ENCODE measurements around the gene NAA50.

The NAA50 gene

DNA sequence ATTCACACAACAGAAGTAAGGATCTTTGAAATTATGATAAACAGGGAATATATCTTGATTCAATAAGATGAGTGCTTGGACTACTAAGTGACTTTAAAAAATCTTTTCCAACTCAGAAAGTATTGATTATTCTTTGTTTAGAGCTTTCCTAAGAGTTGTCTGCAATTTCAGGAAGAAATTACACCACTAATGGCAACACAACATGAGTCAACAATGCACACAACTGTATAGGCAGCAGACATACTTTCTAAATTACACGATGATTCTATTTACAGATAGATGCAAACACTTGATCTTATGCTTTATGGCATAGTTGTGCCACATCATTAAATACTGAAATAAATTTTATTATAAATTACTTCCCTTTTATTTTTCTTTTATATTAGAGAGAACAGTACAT is 4.4 kb downstream of the NAA50 start:
- peaks cover 93% of the 10 kb centered on the region for H3K79me2 ChIP-seq (ENCODE audit: control insufficient read depth, insufficient read depth, low read length, unreplicated experiment)
- peaks cover 61% of the 10 kb centered on the region for H3K4me1 ChIP-seq (ENCODE audit: control insufficient read depth, insufficient read depth, low read length, unreplicated experiment)
- no peak overlapping the region for H3K27ac ChIP-seq (ENCODE audit: low read depth, low read length)
- 0 out of 2 replicates have a peak, but pooled peaks cover 8% of the 10 kb centered on the region for H3K36me3 ChIP-seq (ENCODE audit: insufficient read depth, low read length)
- H3K27me3 ChIP-seq (ENCODE audit: insufficient read depth, low read length): no peaks in the 10 kb centered on the region
- no peak overlapping the region for H2AFZ ChIP-seq (ENCODE audit: low read length, unreplicated experiment)
- H3K4me3 ChIP-seq (ENCODE audit: low read depth, low read length): no peak overlapping the region

DNA sequence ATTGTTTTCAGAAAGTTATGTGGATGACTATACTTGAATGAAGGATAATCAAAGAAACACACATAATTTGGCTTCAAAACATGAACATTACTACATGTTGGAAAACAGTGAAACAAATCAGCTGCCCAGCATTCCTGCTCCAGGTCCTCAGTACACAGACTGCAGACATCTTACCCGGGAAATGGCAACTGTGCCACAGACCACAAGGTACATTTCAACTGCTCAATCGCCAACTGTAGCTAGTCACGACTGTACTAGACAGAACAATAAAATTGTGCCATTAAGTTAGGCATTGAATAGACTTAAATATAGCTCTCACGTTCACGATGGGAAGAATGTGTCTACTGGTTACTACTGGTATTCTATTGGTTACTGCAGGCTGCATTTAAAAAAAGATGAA is 5.0 kb downstream of the NAA50 start:
- no peaks in the 10 kb centered on the region for H3K27me3 ChIP-seq (ENCODE audit: insufficient read depth, low read length)
- H3K4me3 ChIP-seq (ENCODE audit: low read depth, low read length): no peak overlapping the region
- H2AFZ ChIP-seq (ENCODE audit: low read length, unreplicated experiment): no peak overlapping the region
- H3K36me3 ChIP-seq (ENCODE audit: insufficient read depth, low read length): 0 out of 2 replicates have a peak, but pooled peaks cover 8% of the 10 kb centered on the region
- peaks cover 97% of the 10 kb centered on the region for H3K79me2 ChIP-seq (ENCODE audit: control insufficient read depth, insufficient read depth, low read length, unreplicated experiment)
- no peak overlapping the region for H3K27ac ChIP-seq (ENCODE audit: low read depth, low read length)
- H3K4me1 ChIP-seq (ENCODE audit: control insufficient read depth, insufficient read depth, low read length, unreplicated experiment): peaks cover 61% of the 10 kb centered on the region

DNA sequence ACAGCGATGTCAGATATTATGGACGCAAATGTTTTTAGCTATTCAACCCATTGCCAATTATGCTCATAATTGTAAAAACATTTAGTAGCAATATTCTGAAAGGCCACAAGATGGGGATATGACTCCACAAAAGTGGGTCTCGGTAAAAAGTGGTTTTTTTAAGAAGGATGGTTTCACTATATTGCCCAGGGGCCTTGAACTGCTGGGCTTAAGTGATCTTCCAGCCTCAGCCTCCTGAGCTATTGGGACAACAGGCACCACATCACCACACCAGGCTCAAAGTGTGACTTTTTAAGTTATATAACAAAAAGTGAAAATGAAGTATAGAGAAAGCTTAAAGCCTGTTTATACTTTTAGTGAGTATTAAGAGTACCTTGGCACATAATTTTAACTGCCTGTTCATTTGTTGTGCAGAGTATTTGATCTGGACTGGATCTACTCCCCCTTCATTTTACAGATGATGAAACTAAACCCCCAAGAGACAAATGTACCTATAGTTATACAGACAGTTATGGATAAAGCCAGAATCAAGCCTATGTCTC is 9.4 kb downstream of the NAA50 start:
- H3K4me1 ChIP-seq (ENCODE audit: control insufficient read depth, insufficient read depth, low read length, unreplicated experiment): peaks cover 43% of the 10 kb centered on the region
- peak overlapping the region; percentile 15; the same call in 1 of the 2 replicates for H3K27ac ChIP-seq (ENCODE audit: low read depth, low read length)
- no peak overlapping the region for H2AFZ ChIP-seq (ENCODE audit: low read length, unreplicated experiment)
- peaks cover 98% of the 10 kb centered on the region for H3K79me2 ChIP-seq (ENCODE audit: control insufficient read depth, insufficient read depth, low read length, unreplicated experiment)
- peaks cover 11% of the 10 kb centered on the region; the same call in 1 of the 2 replicates for H3K36me3 ChIP-seq (ENCODE audit: insufficient read depth, low read length)
- H3K4me3 ChIP-seq (ENCODE audit: low read depth, low read length): peak overlapping the region; percentile 4; the same call in 1 of the 2 replicates
- no peaks in the 10 kb centered on the region for H3K27me3 ChIP-seq (ENCODE audit: insufficient read depth, low read length)

DNA sequence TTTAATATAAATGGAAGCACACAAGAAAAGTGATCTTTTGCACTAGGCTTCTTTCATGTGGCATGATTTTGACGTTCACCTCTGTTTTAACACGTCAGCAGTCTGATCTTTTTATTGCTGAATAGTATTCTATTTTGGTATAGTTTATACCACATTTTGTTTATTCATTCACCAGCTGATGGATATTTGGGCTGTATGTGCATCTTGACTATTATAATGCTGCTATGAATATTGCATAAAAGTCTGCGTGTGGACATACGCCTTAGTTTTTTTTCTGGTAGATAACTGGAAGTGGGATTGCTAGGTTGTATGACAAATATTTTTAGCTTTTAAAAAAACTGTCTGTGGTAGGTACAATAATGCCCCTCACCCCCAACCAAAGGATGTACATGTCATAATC is 14.4 kb downstream of the NAA50 start:
- H3K4me1 ChIP-seq (ENCODE audit: control insufficient read depth, insufficient read depth, low read length, unreplicated experiment): peaks cover 6% of the 10 kb centered on the region
- no peak overlapping the region for H3K4me3 ChIP-seq (ENCODE audit: low read depth, low read length)
- H2AFZ ChIP-seq (ENCODE audit: low read length, unreplicated experiment): no peak overlapping the region
- H3K36me3 ChIP-seq (ENCODE audit: insufficient read depth, low read length): peaks cover 5% of the 10 kb centered on the region; the same call in 1 of the 2 replicates
- H3K79me2 ChIP-seq (ENCODE audit: control insufficient read depth, insufficient read depth, low read length, unreplicated experiment): peaks cover 96% of the 10 kb centered on the region
- no peak overlapping the region for H3K27ac ChIP-seq (ENCODE audit: low read depth, low read length)
- H3K27me3 ChIP-seq (ENCODE audit: insufficient read depth, low read length): no peaks in the 10 kb centered on the region

DNA sequence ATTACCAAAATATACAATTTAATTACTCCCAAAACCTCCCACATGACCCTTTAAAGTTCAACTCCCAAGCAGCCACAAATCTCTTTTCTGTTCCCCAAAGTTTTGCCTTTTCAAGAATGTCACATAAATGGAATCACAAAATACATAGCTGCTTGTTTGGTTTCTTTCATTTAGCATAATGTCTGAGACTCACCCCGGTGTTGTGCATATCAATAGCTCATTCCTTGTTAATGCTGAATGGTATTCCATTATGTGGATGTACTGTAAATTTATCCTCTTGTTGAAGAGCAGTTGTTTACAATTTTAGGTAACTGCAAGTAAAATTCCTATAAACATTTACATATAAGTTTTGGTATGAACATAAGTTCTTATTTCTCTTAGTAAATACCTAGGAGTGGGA is 15.5 kb downstream of the NAA50 start:
- H3K27ac ChIP-seq (ENCODE audit: low read depth, low read length): no peak overlapping the region
- no peak overlapping the region for H2AFZ ChIP-seq (ENCODE audit: low read length, unreplicated experiment)
- peaks cover 90% of the 10 kb centered on the region for H3K79me2 ChIP-seq (ENCODE audit: control insufficient read depth, insufficient read depth, low read length, unreplicated experiment)
- no peak overlapping the region for H3K4me3 ChIP-seq (ENCODE audit: low read depth, low read length)
- H3K36me3 ChIP-seq (ENCODE audit: insufficient read depth, low read length): peaks cover 5% of the 10 kb centered on the region; the same call in 1 of the 2 replicates
- peaks cover 6% of the 10 kb centered on the region for H3K4me1 ChIP-seq (ENCODE audit: control insufficient read depth, insufficient read depth, low read length, unreplicated experiment)
- no peaks in the 10 kb centered on the region for H3K27me3 ChIP-seq (ENCODE audit: insufficient read depth, low read length)

DNA sequence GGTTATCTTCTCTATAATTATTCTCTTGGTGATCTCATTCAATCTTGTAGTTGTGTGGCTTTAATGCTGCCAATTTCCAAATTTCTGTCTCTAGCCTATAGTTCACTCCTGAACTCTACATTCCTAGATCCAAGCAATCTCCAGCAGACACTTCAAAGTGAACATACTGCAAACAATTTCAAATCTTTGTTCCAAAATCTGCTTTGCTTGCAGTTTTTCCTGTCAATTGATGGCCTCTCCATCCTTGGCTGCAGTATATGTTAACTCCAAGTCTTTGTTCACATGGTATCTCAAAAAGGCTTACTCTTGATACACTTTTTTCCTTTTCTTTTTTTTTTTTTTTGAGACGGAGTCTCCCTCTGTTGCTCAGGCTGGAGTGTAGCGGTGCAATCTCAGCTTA is 17.4 kb downstream of the NAA50 start:
- Histone ChIP-seq H3K27ac (ENCODE audit: low read depth, low read length) (no peak overlapping the region), H3K36me3 (ENCODE audit: insufficient read depth, low read length) (peaks cover 11% of the 10 kb centered on the region; the same call in 1 of the 2 replicates), H3K27me3 (ENCODE audit: insufficient read depth, low read length) (no peaks in the 10 kb centered on the region), H2AFZ (ENCODE audit: low read length, unreplicated experiment) (no peak overlapping the region), H3K79me2 (ENCODE audit: control insufficient read depth, insufficient read depth, low read length, unreplicated experiment) (peaks cover 90% of the 10 kb centered on the region), H3K4me1 (ENCODE audit: control insufficient read depth, insufficient read depth, low read length, unreplicated experiment) (no peaks in the 10 kb centered on the region), H3K4me3 (ENCODE audit: low read depth, low read length) (no peak overlapping the region)

DNA sequence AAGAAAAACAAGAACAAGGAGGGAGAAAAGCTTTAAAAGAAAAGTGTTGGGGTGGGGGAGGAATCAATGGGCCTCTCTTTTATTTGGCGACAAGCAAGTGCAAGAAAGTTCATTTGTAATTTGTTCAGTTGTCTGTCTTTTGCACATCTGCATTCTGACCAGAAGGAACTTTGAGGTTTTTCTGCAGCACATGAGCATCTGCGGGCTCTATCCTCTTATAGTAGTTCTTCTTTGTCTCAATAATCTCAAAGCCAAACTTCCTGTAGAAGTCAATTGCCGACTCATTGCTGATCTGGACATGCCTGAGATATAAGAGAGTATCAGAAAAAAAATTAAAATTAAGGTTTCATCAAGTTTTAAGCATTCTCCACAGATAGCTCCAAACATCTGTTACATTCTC is 24.4 kb downstream of the NAA50 start:
- Histone ChIP-seq H3K79me2 (ENCODE audit: control insufficient read depth, insufficient read depth, low read length, unreplicated experiment) (peaks cover 27% of the 10 kb centered on the region), H2AFZ (ENCODE audit: low read length, unreplicated experiment) (no peak overlapping the region), H3K4me3 (ENCODE audit: low read depth, low read length) (no peak overlapping the region), H3K27me3 (ENCODE audit: insufficient read depth, low read length) (no peaks in the 10 kb centered on the region), H3K4me1 (ENCODE audit: control insufficient read depth, insufficient read depth, low read length, unreplicated experiment) (peaks cover 9% of the 10 kb centered on the region), H3K27ac (ENCODE audit: low read depth, low read length) (no peak overlapping the region), H3K36me3 (ENCODE audit: insufficient read depth, low read length) (peaks cover 53% of the 10 kb centered on the region)

DNA sequence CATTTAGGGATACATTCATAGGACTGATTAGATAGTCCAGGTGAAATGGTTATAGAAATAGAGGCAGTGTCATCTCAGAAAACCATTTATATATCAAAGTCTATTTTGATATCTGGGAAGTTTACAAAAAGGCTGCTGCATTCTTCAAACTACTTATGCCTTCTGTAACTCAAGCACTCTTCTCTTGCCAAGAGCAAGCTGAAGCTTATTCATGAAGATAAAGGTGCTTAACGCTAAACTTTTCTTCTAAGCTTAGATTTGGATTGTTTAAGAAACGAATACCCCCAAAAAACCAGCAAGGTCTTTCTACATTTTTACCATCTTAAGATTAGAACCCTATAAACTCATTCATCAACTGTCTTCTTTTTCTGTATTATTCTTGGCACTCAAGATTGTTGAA is 26.3 kb downstream of the NAA50 start:
- no peak overlapping the region for H3K4me3 ChIP-seq (ENCODE audit: low read depth, low read length)
- H3K79me2 ChIP-seq (ENCODE audit: control insufficient read depth, insufficient read depth, low read length, unreplicated experiment): peaks cover 16% of the 10 kb centered on the region
- H3K27ac ChIP-seq (ENCODE audit: low read depth, low read length): no peak overlapping the region
- peaks cover 15% of the 10 kb centered on the region for H3K4me1 ChIP-seq (ENCODE audit: control insufficient read depth, insufficient read depth, low read length, unreplicated experiment)
- no peaks in the 10 kb centered on the region for H3K27me3 ChIP-seq (ENCODE audit: insufficient read depth, low read length)
- H2AFZ ChIP-seq (ENCODE audit: low read length, unreplicated experiment): no peak overlapping the region
- H3K36me3 ChIP-seq (ENCODE audit: insufficient read depth, low read length): peaks cover 58% of the 10 kb centered on the region

DNA sequence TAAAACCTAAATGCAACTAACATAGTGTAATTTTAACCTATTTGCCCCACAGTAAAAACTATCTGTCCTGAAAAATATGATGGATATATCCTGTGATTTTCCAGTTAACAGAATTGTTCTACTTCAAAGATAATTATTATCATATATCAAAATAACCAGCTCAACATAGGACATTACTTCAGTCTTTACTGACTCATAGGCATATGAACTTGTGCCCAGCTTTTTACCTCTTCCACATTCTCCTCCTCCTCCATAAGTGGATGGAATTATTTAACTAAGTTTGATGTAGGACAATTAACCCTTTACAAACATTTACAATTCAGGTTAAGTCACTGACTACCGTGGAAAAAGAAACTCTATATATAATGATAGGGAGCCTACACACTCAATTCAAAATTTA is 26.8 kb downstream of the NAA50 start:
- no peak overlapping the region for H3K27ac ChIP-seq (ENCODE audit: low read depth, low read length)
- H3K4me3 ChIP-seq (ENCODE audit: low read depth, low read length): no peak overlapping the region
- H3K36me3 ChIP-seq (ENCODE audit: insufficient read depth, low read length): peaks cover 56% of the 10 kb centered on the region
- H3K4me1 ChIP-seq (ENCODE audit: control insufficient read depth, insufficient read depth, low read length, unreplicated experiment): peaks cover 18% of the 10 kb centered on the region
- H2AFZ ChIP-seq (ENCODE audit: low read length, unreplicated experiment): no peak overlapping the region
- peaks cover 12% of the 10 kb centered on the region for H3K79me2 ChIP-seq (ENCODE audit: control insufficient read depth, insufficient read depth, low read length, unreplicated experiment)
- no peaks in the 10 kb centered on the region for H3K27me3 ChIP-seq (ENCODE audit: insufficient read depth, low read length)

DNA sequence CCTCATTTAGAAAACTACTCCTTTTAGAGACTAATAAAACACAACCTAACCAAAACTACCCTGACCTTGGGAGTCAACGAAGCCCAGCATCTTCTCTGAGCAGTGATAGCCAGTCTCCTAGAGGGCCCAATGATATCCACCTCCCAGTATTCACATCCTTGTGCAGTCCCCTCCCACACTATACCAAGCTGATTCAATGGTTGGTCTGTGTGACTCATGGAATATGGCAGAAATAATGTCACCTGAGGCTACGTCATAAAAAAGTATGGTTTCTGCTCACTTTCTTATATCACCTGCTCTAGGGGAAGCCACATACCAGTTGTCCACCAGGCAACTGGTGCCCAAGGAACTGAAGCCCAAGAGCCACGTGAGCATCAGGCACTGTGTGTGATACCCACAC is 28.2 kb downstream of the NAA50 start:
- H3K79me2 ChIP-seq (ENCODE audit: control insufficient read depth, insufficient read depth, low read length, unreplicated experiment): no peaks in the 10 kb centered on the region
- no peak overlapping the region for H2AFZ ChIP-seq (ENCODE audit: low read length, unreplicated experiment)
- no peak overlapping the region for H3K4me3 ChIP-seq (ENCODE audit: low read depth, low read length)
- H3K27ac ChIP-seq (ENCODE audit: low read depth, low read length): no peak overlapping the region
- peaks cover 48% of the 10 kb centered on the region for H3K36me3 ChIP-seq (ENCODE audit: insufficient read depth, low read length)
- H3K4me1 ChIP-seq (ENCODE audit: control insufficient read depth, insufficient read depth, low read length, unreplicated experiment): peaks cover 18% of the 10 kb centered on the region
- H3K27me3 ChIP-seq (ENCODE audit: insufficient read depth, low read length): no peaks in the 10 kb centered on the region

DNA sequence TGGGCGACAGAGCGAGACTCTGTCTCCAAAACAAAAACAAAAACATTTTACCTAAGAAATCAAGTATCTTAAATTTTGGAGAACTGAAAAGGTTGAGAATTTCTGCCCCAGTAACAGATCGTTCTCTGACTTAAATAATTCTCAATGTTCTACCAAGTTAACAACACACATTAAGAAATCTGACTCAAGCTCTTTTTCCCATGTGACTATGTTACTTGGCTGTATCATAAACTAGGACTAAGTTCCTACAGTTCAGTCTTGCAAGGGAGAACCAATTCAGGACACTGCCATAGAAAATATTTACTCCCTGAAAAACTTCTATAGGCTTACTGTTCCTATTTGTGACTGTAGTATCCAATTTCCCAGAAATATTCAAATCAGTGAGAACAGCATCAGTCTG is 28.7 kb downstream of the NAA50 start:
- Histone ChIP-seq H3K4me3 (ENCODE audit: low read depth, low read length) (no peak overlapping the region), H3K27me3 (ENCODE audit: insufficient read depth, low read length) (no peaks in the 10 kb centered on the region), H3K79me2 (ENCODE audit: control insufficient read depth, insufficient read depth, low read length, unreplicated experiment) (no peaks in the 10 kb centered on the region), H3K27ac (ENCODE audit: low read depth, low read length) (no peak overlapping the region), H3K4me1 (ENCODE audit: control insufficient read depth, insufficient read depth, low read length, unreplicated experiment) (peaks cover 15% of the 10 kb centered on the region), H3K36me3 (ENCODE audit: insufficient read depth, low read length) (peaks cover 43% of the 10 kb centered on the region), H2AFZ (ENCODE audit: low read length, unreplicated experiment) (no peak overlapping the region)
